Stimulated activated CD8-positive, alpha-beta memory T cell treated with anti-CD3 and anti-CD28 coated beads, Interleukin-7, amount 100 ng/mL, for 4 hours (primary cell): ENCODE measurements around the gene SEPTIN6.
"Not testable (repeated sequence)": the region's sequence is repeated elsewhere in the genome, so short reads cannot be mapped to it uniquely, and the experiment has no call there.

ENCODE experiments used
- DNase-seq, 2 donors: peaks; one replicate each; pipeline ENCODE4 v3.0.0-alpha.2; 2020; ENCODE audit warnings: low read depth in 2 of 2

The SEPTIN6 gene

GRCh38 chrX:119690921-119691716 is 1.8 kb downstream of the SEPTIN6 start:
- DNase-seq = peak; percentile 60 to 65

GRCh38 chrX:119688911-119689321 is 4.1 kb downstream of the SEPTIN6 start:
- DNase-seq = no peak

DNA sequence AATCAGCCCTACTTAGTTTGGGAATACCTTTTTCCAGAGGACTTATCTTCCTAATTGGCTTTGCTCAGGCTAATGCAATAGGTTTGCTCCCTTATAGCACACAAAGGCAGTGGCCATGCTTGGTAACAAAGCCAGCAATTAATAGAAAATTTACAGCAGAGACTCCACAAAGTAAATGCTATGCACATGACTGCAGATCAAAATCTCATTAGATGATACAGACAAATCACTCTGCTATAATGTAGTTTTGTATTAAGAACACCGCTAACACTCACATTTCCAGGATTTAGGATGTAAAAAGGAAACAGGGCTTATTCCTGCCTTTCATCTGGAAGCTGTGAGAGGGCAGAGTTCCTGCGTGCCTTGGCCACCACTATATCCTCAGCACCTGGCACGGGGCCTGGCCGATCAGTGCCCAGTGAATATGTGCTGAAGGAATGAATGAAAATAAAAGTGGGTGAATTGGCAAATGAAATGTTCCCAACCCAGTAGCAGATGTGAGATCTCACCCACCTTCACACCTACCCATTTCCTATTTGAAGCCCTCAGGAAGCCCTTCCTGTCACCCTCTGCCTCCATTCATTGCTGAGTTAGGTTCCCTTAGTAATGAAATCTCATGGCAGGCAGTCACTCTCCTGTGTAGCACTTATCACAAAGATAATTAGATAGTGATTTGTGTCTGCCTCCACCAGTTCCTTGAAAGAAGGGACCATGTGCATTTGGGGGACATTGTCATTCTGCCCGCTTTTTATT is 5.1 kb downstream of the SEPTIN6 start:
- no peak for DNase-seq

DNA sequence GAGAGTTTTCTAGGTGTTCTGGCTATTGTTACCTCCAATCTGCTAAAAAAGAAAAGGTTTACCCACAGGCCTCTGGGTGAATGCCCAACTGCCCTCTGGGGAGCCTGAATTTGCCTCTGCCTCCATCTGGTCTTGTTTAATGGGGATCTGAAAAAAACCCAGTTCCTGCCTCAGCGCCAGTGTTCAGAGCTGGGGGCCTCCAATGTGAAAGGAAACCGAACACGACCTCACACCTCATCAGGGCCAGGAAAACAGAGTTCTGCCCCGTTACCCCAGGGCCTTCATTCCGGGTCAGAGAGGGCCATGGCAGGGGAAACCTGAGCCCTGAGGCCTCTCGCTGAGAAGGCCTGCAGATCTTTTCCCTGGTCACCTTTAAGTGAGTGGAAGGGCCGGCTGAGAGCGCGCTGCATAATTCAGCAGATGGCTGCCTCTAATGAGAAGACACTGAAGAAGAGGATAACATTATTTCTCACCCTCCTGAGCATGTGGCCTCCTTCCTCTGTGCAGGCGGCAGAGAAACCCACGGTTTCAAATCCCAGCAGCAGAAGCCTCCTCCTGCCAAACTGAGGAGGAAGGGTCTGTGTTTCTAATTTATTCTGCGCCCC is 6.8 kb downstream of the SEPTIN6 start:
- DNase-seq = no peak

DNA sequence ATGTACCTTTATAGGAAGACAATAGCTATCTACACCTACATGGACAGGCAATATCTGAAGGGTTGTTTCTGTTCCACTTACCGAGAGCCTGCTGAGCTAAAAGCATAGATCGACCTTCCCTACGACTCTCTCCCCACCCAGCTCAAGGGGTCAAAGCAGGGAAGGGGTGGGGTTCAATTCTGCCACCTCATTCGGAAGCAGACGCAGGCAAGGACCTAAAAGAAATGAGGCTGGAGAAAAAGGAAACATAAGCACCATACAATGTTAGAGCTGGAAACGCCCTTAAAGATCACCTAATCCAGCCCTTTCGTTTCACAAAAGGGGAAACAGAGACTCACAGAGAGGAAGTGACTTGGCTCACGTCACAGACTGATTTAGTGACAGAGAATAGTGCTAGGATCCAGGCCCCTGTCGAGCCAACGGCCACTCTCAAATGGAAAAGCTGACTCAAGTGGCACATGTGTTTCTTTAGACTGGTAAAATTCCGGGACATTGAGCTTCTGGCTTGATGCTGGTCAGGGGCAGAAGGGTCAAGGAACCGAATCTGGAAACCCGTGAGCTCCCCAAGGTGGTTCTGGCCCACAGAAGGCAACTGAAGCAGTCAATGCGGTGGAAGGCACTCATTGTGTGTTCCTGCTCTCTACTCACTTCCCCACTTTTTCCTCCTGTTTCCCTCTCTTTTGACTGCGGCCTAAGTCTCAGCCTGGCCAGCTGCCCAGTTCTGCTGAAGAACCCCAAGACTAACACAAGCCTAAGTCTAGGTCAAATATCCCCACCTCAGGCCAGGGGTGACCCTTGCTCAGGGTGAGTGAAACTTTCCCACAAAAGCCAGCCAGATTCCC is 7.5 kb downstream of the SEPTIN6 start:
- DNase-seq = peak; percentile 28 to 41

DNA sequence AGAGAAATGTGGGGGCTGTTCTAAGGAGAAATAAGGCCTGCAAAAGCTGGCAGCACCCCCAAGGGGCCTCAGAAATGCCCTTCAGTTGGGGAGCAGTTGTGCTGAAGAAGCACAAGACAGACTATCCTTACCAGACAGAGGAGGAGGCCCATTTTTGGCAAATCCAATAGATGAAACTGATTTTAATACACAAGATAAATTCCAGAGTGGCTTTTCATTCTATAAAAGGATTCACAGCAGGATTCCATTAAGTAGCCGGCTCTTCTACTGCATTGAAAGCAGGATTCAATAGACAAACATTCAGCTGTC is 8.1 kb downstream of the SEPTIN6 start:
- no peak for DNase-seq

DNA sequence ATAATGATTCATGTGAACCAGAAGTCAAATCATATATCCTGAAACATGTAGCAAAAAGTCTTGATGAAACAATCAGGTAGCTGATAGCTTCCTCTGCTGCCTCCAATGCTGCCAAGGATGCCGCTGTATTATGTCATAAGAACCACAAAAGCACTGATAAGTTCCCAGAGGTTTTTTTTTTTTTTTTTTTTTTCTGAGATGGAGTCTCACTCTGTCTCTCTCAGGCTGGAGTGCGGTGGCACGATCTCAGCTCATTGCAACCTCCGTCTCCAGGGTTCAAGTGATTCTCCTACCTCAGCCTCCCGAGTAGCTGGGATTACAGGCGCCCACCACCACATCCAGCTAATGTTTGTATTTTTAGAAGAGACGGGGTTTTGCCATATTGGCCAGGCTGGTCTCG is 8.7 kb downstream of the SEPTIN6 start:
- not testable (repeated sequence) for DNase-seq

- no peak for DNase-seq
These were observed 10.7 kb downstream of the SEPTIN6 start for GRCh38 chrX:119682019-119682989.

GRCh38 chrX:119677654-119677981 is 15.3 kb downstream of the SEPTIN6 start:
- no peak for DNase-seq

DNA sequence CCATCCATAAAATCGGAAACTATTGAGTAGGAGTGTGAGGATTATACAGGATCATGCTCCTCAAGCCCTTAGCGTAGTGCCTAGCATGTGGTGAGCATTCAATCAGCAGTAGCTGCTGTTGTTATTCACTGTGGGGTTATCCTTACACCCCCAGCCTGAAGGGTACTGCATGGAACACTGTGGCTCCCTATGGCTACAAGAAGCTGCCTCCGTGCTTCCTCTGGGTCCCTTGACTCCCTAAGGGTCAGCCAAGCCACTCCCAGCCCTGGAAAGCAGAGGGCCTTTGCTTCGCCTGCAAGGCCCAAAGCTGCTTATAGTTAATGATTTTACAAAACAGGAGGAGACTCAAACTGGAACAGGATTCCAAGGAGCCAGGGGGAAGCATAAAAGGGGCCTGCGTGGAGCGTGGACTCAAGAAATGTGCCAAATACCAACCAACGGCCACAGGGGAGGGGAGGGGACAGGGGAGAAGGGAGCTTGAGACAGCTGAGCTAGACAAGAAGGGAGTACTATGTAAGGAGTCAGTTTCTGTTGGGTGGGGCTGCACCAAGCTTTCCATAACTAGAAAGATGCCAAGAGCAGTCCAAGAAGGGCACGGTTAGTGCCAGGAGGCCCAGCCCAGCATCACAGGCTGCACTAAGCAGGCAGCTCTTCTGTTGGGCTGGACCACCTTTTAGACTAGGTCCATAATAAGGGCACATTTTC is 15.9 kb downstream of the SEPTIN6 start:
- DNase-seq = no peak

DNA sequence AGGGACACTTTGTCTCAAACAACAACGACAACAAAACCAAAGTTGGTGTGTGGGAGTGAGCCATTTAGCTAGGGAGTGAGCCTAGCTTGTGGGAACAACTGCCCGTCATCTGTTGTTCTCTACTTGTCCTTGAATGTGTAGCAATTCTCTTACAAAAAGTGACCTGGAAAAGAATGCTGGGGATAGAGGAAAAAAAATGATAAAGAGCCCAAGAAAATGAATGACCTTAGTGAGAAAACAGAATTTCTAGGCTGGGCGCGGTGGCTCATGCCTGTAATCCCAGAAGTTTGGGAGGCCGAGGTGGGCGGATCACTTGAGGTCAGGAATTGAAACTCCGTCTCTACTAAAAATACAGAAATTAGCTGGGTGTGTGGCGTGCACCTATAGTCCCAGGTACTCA is 19.6 kb downstream of the SEPTIN6 start:
- no peak for DNase-seq

DNA sequence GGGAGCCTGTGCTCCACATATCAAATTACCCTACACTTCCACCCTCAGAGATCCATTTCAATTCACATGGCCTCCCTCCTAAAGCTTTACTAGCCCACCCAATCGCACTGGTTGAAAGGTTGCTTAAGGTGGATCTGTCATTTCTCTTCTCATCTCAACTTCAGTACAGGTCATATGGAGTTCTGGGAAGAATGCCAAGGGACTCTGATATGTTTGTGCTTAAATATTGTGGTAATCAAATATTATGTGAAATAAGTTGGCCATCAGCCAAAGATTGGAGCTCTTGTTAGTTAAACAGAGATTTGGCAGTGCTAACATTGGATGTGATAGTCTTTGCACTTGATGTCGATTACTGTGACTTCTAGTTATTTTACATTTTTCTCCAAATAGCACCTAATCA is 20.5 kb downstream of the SEPTIN6 start:
- DNase-seq = no peak

DNA sequence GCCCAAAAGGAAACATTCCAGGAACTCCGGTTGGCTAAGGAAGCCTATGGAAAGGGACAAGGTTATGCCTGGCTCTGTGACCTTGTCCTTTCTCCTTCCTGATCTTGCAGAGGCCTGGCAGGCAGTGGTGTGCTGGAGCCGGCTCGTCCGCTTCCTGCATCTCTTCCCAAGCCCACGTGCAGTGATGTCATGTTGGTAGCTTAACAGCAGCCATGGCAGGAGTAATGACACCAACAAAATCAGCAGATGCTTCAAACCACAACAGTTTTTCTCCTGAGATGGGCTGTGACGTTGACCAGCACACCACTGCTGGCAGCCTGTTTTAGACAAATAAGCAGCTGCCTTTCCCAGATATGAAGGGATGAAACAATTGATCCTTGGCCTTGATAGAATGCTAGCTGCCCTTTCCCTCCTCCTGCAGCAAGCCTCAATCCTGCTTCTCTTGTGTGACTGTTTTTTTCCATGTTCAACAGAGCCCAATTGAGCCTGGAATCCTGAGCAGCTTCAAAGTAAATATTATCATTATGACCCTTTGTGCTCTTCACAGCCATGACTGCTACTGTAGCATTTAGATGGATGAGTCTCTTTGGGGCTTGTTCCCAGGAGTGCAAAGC is 23.4 kb downstream of the SEPTIN6 start:
- no peak for DNase-seq

- DNase-seq = no peak
These were observed 25.7 kb downstream of the SEPTIN6 start for GRCh38 chrX:119667111-119667878.

GRCh38 chrX:119664877-119665276 is 28.1 kb downstream of the SEPTIN6 start:
- DNase-seq = not testable (repeated sequence)

DNA sequence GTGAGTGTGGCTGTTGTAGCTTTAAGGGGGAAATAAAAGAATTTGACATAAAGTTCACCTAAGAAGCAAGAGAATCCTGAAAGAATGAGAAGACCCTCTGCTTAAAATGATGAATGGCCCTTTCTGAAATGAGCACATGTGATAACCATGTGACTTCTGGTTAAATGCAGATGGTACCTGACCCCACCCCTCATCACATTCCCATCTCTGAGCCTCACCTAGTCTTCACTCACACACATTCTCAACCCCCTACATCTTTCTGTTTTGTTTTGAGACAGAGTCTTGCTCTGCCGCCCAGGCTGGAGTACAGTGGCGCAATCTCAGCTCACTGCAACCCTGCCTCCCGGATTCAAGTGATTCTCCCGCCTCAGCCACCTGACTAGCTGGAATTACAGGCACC is 31.5 kb downstream of the SEPTIN6 start:
- DNase-seq = no peak

DNA sequence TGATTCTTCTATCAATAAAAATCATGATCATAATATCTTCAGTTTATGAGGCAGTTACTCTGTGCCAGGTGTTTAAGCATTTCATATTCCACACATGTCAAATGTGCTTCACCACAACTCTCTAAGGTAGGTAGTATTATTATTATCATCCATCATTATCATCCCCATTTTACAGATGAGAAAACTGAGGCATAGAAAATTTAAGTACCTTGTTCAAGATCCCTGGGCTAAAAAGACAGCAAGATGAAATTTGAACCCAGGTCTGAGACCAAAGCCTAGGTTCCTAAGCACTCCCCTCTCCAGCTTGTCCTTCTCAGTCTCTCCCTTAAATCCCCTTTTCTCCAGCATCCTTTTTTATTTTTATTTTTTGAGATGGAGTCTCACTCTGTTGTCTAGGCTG is 33.4 kb downstream of the SEPTIN6 start:
- DNase-seq = no peak

- peak; percentile 28 to 60 for DNase-seq
These were observed 37.8 kb downstream of the SEPTIN6 start for GRCh38 chrX:119655125-119655524.

GRCh38 chrX:119654112-119654531 is 38.8 kb downstream of the SEPTIN6 start:
- no peak for DNase-seq
